Hepatocyte (in vitro differentiated cells): ENCODE measurements around the gene ARHGAP15.

ENCODE experiments used
- CTCF ChIP-seq: fragments of 200-600 bp; sonication (generic); IDR thresholded peaks from 2 replicates; pipeline ENCODE4 v1.5.1; 2016; ENCODE audit warnings: antibody characterized with exemption, mild to moderate bottlenecking; ENCODE audit not compliant: poor library complexity
- EZH2 ChIP-seq: fragments of 200-600 bp; sonication (generic); IDR thresholded peaks from 2 replicates; pipeline ENCODE4 v1.6.1; 2016; ENCODE audit warnings: antibody characterized with exemption, mild to moderate bottlenecking, borderline replicate concordance
- EZH2phosphoT487 ChIP-seq: fragments of 200-600 bp; sonication (generic); IDR thresholded peaks from one replicate; pipeline ENCODE4 v1.6.1; 2018; ENCODE audit warnings: antibody characterized with exemption, mild to moderate bottlenecking, low read depth, moderate library complexity; ENCODE audit not compliant: unreplicated experiment, severe bottlenecking

GRCh38 chr2:143356736-143357446 is 227.7 kb downstream of the ARHGAP15 start:
- no peak for TF ChIP-seq CTCF
- no peak for TF ChIP-seq EZH2
- TF ChIP-seq EZH2phosphoT487: no peak
